ENCODE measurements around the gene FRAT1. TPM values are rescaled to one million over a fixed set of nuclear protein-coding genes. Genes with fewer than 3 reads are reported as not detected.

Gene FRAT1
- total RNA-seq, 1 experiment from 2014 or later, result 2.5 TPM

DNA sequence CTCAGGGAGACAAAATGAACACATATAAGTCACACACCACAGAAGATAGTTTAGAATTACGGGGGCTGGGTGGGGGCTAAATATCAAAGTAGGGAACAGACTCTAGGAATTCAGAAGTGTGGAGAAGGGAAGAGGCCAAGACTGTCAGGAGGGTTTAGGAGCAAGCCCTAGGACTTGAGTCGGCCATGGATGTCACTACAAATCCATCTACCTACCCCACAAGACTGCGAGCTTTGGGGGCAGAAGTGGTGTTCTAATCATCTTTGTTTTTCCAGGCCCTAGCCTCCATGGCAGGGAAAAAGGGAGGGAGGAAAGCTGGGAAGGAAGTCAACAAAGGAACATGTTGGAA is 20.9 kb upstream of the FRAT1 start:
- H3K9me2 ChIP-seq (replicated peaks; ENCODE audit: insufficient read depth, low read length), result no peaks in the 10 kb centered on the region
- H3K4me1 ChIP-seq (ENCODE audit: low read length), result no peaks in the 10 kb centered on the region
- H3K27ac ChIP-seq (ENCODE audit: low read length), result no peak overlapping the region
- H3K4me2 ChIP-seq (ENCODE audit: low read depth, low read length, poor library complexity, severe bottlenecking), result no peak overlapping the region
- no peaks in the 10 kb centered on the region for H3K79me2 ChIP-seq (ENCODE audit: low read length)
- no peaks in the 10 kb centered on the region for H3K9me3 ChIP-seq (ENCODE audit: low read length)
- no peaks in the 10 kb centered on the region for H4K20me1 ChIP-seq (ENCODE audit: insufficient read depth, low read depth, low read length)
- no peak for DNase-seq
- H3K36me3 ChIP-seq (ENCODE audit: insufficient read depth, low read length), result no peaks in the 10 kb centered on the region
- H3K9ac ChIP-seq (ENCODE audit: low read length), result no peak overlapping the region
- H3K4me3 ChIP-seq (ENCODE audit: low read length), result no peak overlapping the region
- no peak overlapping the region for H2AFZ ChIP-seq (ENCODE audit: low read length)
- no peaks in the 10 kb centered on the region for H3K27me3 ChIP-seq (ENCODE audit: low read length)

DNA sequence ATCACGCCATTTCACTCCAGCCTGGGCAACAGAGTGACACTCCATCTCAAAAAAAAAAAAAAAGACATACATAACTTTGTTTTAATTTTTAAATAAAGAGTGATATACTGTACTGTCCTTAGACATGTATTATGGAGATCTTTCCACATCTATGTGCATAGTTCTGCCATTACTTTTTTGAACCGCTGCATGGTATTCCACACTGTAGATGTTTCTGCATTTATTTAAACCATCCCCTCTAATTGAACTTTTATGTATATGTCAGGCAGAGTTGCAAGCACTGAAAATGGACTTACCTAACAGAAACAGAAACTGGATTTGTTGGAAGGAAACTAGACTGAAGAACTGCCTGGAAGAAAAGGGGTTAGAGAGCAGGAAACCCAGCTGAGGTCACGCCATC is 18.1 kb upstream of the FRAT1 start:
- Histone ChIP-seq H3K27me3 (ENCODE audit: low read length) (no peaks in the 10 kb centered on the region), H3K9me3 (ENCODE audit: low read length) (no peaks in the 10 kb centered on the region), H3K36me3 (ENCODE audit: insufficient read depth, low read length) (no peaks in the 10 kb centered on the region), H3K9me2 (replicated peaks; ENCODE audit: insufficient read depth, low read length) (no peaks in the 10 kb centered on the region), H4K20me1 (ENCODE audit: insufficient read depth, low read depth, low read length) (no peaks in the 10 kb centered on the region), H3K9ac (ENCODE audit: low read length) (no peak overlapping the region), H3K79me2 (ENCODE audit: low read length) (no peaks in the 10 kb centered on the region), H3K4me2 (ENCODE audit: low read depth, low read length, poor library complexity, severe bottlenecking) (no peak overlapping the region), H2AFZ (ENCODE audit: low read length) (no peak overlapping the region), H3K4me3 (ENCODE audit: low read length) (no peak overlapping the region), H3K4me1 (ENCODE audit: low read length) (no peaks in the 10 kb centered on the region), H3K27ac (ENCODE audit: low read length) (no peak overlapping the region)
- no peak for DNase-seq

DNA sequence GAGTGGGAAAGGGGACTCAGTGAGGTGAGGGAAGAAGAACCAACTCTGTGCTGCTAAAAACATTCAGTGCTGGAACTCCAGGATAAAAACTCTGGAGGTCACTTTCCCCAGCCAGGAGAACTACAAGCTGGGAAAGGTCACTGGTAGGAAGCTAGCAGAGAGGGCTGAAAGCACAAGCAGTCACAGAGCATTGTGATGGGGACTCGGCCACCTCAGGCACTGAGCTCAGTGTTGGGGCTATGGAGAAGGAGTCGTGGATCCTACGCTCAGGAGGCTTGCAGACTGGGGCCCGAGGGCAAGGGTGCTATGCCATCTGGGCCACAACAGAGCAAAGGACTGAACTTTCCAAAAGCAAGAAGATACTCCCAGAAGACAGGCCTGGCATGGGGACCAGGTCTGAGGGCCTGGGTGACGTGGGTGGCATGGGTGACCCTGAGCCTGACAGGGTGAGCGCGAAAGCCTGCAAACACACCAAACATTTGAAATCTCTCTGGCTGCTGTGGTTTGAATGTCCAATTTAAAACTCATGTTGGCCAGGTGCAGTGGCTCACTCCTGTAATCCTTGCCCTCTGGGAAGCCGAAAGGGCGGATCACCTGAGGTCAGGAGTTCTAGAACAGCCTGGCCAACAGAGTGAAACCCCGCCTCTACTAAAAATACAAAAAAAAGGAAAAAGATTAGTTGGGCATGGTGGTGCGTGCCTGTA is 16.8 kb upstream of the FRAT1 start:
- Histone ChIP-seq H3K36me3 (ENCODE audit: insufficient read depth, low read length) (no peaks in the 10 kb centered on the region), H3K9ac (ENCODE audit: low read length) (no peak overlapping the region), H3K79me2 (ENCODE audit: low read length) (no peaks in the 10 kb centered on the region), H3K9me2 (replicated peaks; ENCODE audit: insufficient read depth, low read length) (no peaks in the 10 kb centered on the region), H3K4me2 (ENCODE audit: low read depth, low read length, poor library complexity, severe bottlenecking) (no peak overlapping the region), H2AFZ (ENCODE audit: low read length) (no peak overlapping the region), H3K27ac (ENCODE audit: low read length) (no peak overlapping the region), H3K4me1 (ENCODE audit: low read length) (no peaks in the 10 kb centered on the region), H3K4me3 (ENCODE audit: low read length) (no peak overlapping the region), H3K9me3 (ENCODE audit: low read length) (no peaks in the 10 kb centered on the region), H4K20me1 (ENCODE audit: insufficient read depth, low read depth, low read length) (no peaks in the 10 kb centered on the region), H3K27me3 (ENCODE audit: low read length) (no peaks in the 10 kb centered on the region)
- DNase-seq, result no peak

DNA sequence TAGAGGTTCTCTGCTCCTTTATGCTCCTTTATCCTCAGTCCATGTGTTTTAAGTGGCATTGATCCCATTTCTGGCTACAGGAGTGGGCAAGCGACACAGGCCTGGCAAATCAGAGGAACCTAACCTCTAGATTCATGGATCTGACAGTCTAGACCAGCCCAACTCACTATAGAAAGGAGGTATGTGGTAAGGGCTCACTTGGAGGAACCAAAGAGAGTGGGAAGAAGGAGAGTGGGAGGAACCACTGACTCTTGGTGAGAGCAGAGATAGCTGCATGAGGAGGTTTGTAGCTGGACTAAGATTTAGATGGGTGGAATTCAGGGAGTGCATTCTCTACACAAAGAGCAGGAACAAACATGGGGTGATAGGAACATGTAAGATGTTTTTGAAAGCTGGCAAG is 11.6 kb upstream of the FRAT1 start:
- H3K4me2 ChIP-seq (ENCODE audit: low read depth, low read length, poor library complexity, severe bottlenecking), result no peak overlapping the region
- no peaks in the 10 kb centered on the region for H3K79me2 ChIP-seq (ENCODE audit: low read length)
- no peak overlapping the region for H3K27ac ChIP-seq (ENCODE audit: low read length)
- no peaks in the 10 kb centered on the region for H3K9me2 ChIP-seq (replicated peaks; ENCODE audit: insufficient read depth, low read length)
- H3K27me3 ChIP-seq (ENCODE audit: low read length), result no peaks in the 10 kb centered on the region
- H3K9ac ChIP-seq (ENCODE audit: low read length), result no peak overlapping the region
- H3K4me1 ChIP-seq (ENCODE audit: low read length), result no peaks in the 10 kb centered on the region
- no peak overlapping the region for H2AFZ ChIP-seq (ENCODE audit: low read length)
- no peaks in the 10 kb centered on the region for H4K20me1 ChIP-seq (ENCODE audit: insufficient read depth, low read depth, low read length)
- DNase-seq, result no peak
- no peak overlapping the region for H3K4me3 ChIP-seq (ENCODE audit: low read length)
- no peaks in the 10 kb centered on the region for H3K9me3 ChIP-seq (ENCODE audit: low read length)
- no peaks in the 10 kb centered on the region for H3K36me3 ChIP-seq (ENCODE audit: insufficient read depth, low read length)

DNA sequence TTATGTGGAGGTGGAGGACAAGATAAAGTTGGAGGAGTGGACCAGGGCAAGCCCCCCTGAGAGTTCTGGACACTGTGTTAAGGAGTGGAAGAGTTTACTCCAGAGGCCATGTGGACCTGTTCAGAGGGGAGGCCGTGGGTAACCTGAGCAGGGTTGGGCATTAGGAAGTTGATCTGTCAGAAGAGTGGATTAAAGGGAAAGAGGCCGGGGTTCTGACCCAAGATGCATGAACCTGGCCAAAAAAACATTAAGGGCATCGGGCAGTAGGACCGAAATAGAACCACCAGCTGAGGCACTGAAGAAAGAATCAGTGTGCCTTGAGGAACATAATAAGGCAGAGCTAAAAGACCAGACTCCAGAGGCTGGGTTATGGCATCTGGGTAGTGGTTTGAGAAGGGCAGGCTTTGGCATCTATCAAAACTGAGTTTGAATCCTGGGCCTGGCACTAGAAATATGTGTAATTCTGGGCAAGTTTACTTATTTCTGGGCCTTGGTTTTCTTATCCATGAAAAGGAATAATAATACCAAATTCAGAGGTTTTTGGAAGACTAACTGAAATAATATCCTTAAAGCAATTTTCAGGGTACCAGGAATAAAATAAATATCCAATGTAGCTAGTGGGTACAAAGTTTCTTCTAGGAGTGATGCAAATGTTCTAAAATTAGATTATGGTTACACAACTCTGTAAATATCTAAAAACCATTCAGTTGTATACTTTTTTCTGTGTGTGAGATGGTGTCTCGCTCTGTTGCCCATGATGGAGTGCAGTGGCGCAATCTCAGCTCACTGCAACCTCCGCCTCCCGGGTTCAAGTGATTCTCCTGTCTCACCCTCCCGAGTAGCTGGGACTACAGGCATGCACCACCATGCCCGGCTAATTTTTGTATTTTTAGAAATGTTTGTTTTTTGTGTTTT is 10.9 kb upstream of the FRAT1 start:
- Histone ChIP-seq H3K9ac (ENCODE audit: low read length) (no peak overlapping the region), H3K79me2 (ENCODE audit: low read length) (no peaks in the 10 kb centered on the region), H3K9me2 (replicated peaks; ENCODE audit: insufficient read depth, low read length) (no peaks in the 10 kb centered on the region), H4K20me1 (ENCODE audit: insufficient read depth, low read depth, low read length) (no peaks in the 10 kb centered on the region), H3K4me1 (ENCODE audit: low read length) (no peaks in the 10 kb centered on the region), H3K9me3 (ENCODE audit: low read length) (no peaks in the 10 kb centered on the region), H3K27me3 (ENCODE audit: low read length) (no peaks in the 10 kb centered on the region), H3K36me3 (ENCODE audit: insufficient read depth, low read length) (no peaks in the 10 kb centered on the region), H3K4me3 (ENCODE audit: low read length) (no peak overlapping the region), H3K4me2 (ENCODE audit: low read depth, low read length, poor library complexity, severe bottlenecking) (no peak overlapping the region), H2AFZ (ENCODE audit: low read length) (no peak overlapping the region), H3K27ac (ENCODE audit: low read length) (no peak overlapping the region)
- DNase-seq, result no peak

DNA sequence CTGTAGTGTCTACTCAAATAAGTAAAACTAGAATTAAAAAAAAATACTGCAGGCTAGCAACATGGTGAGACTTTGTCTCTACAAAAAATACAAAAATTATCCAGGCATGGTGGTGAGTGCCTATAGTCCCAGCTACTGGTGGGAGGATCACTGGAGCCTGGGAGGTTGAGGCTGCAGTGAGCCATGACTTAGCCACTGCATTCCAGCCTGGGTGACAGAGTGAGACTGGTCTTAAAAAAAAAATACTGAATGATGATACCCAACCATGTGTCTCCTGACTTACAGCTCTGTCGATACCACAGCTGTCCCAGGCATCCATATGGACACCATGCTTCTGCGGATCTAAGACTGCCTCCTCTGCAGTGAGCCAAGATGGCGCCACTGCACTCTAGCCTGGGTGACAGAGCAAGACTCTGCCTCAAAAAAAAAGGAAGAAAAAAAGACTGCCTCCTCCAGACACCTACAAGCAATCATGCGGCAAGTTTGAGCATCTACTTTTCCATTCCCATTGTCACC is 7.9 kb upstream of the FRAT1 start:
- Histone ChIP-seq H3K9ac (ENCODE audit: low read length) (no peak overlapping the region), H3K36me3 (ENCODE audit: insufficient read depth, low read length) (no peaks in the 10 kb centered on the region), H4K20me1 (ENCODE audit: insufficient read depth, low read depth, low read length) (no peaks in the 10 kb centered on the region), H2AFZ (ENCODE audit: low read length) (no peak overlapping the region), H3K4me1 (ENCODE audit: low read length) (no peaks in the 10 kb centered on the region), H3K4me2 (ENCODE audit: low read depth, low read length, poor library complexity, severe bottlenecking) (no peak overlapping the region), H3K9me2 (replicated peaks; ENCODE audit: insufficient read depth, low read length) (no peaks in the 10 kb centered on the region), H3K27me3 (ENCODE audit: low read length) (no peaks in the 10 kb centered on the region), H3K79me2 (ENCODE audit: low read length) (no peaks in the 10 kb centered on the region), H3K27ac (ENCODE audit: low read length) (no peak overlapping the region), H3K4me3 (ENCODE audit: low read length) (no peak overlapping the region), H3K9me3 (ENCODE audit: low read length) (no peaks in the 10 kb centered on the region)
- DNase-seq, result no peak

- Histone ChIP-seq H2AFZ (ENCODE audit: low read length) (no peak overlapping the region), H3K9ac (ENCODE audit: low read length) (no peak overlapping the region), H4K20me1 (ENCODE audit: insufficient read depth, low read depth, low read length) (no peaks in the 10 kb centered on the region), H3K27ac (ENCODE audit: low read length) (no peak overlapping the region), H3K36me3 (ENCODE audit: insufficient read depth, low read length) (no peaks in the 10 kb centered on the region), H3K4me2 (ENCODE audit: low read depth, low read length, poor library complexity, severe bottlenecking) (no peak overlapping the region), H3K9me3 (ENCODE audit: low read length) (no peaks in the 10 kb centered on the region), H3K27me3 (ENCODE audit: low read length) (no peaks in the 10 kb centered on the region), H3K9me2 (replicated peaks; ENCODE audit: insufficient read depth, low read length) (no peaks in the 10 kb centered on the region), H3K79me2 (ENCODE audit: low read length) (no peaks in the 10 kb centered on the region), H3K4me3 (ENCODE audit: low read length) (no peak overlapping the region), H3K4me1 (ENCODE audit: low read length) (no peaks in the 10 kb centered on the region)
- DNase-seq, result no peak
Observed at GRCh38 chr10:97312897-97313296, 6.2 kb upstream of the FRAT1 start.

DNA sequence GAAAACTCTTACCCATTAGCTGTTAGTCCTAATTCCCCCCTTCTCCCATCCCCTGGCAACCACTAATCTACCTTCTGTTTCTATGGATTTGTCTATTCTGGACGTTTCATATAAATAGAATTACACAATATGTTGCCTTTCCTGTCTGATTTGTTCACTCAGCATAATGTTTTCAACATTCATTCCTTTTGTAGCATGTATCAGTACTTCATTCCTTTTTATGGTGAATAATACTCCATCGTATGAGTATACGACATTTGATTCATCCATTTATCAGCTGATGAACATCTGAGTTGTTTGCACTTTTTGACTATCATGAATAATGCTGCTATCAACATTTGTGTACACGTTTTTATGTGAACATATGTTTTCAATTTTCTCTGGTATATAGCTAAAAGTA is 4.4 kb upstream of the FRAT1 start:
- Histone ChIP-seq H3K36me3 (ENCODE audit: insufficient read depth, low read length) (no peaks in the 10 kb centered on the region), H3K9me2 (replicated peaks; ENCODE audit: insufficient read depth, low read length) (no peaks in the 10 kb centered on the region), H3K27ac (ENCODE audit: low read length) (no peak overlapping the region), H4K20me1 (ENCODE audit: insufficient read depth, low read depth, low read length) (no peaks in the 10 kb centered on the region), H3K4me3 (ENCODE audit: low read length) (no peak overlapping the region), H2AFZ (ENCODE audit: low read length) (no peak overlapping the region), H3K4me2 (ENCODE audit: low read depth, low read length, poor library complexity, severe bottlenecking) (no peak overlapping the region), H3K4me1 (ENCODE audit: low read length) (peaks cover 3% of the 10 kb centered on the region; the same call in 1 of the 2 replicates), H3K27me3 (ENCODE audit: low read length) (no peaks in the 10 kb centered on the region), H3K9ac (ENCODE audit: low read length) (no peak overlapping the region), H3K79me2 (ENCODE audit: low read length) (no peaks in the 10 kb centered on the region), H3K9me3 (ENCODE audit: low read length) (no peaks in the 10 kb centered on the region)
- DNase-seq, result no peak
